K562 (cell line): Measurements from ENCODE around the gene SLC25A45. TPM values are rescaled to one million over a fixed set of nuclear protein-coding genes. Genes with fewer than 3 reads are reported as not detected.
A peak's percentile ranks its signal among the peaks of the same experiment; 100 is the strongest.

Source experiments
- ARHGAP35 ChIP-seq: fragments of 450-650 bp; IDR thresholded peaks from 2 replicates; pipeline ENCODE4 v1.6.1; 2018; ENCODE audit not compliant: partially characterized antibody
- CLOCK ChIP-seq: fragments of 250-450 bp; sonication (Bioruptor Pico); IDR thresholded peaks from 2 replicates; pipeline ENCODE4 v1.4.0; 2020; ENCODE audit warnings: mild to moderate bottlenecking, moderate library complexity, borderline replicate concordance
- CREB1 ChIP-seq, 2 experiments: sonication (generic) in 1 of 2; formaldehyde crosslinking in 1 of 2; IDR thresholded peaks; 2 replicates each; pipeline versions ENCODE4 v1.6.1 to v1.8.0; 2012 to 2022; ENCODE audit warnings: inconsistent platforms in 1 of 2, mild to moderate bottlenecking in 1 of 2, missing genetic modification reagents in 1 of 2, moderate library complexity in 1 of 2
- FOXM1 ChIP-seq, 2 experiments: fragments of 450-650 bp in 1 of 2; sonication (generic) in 1 of 2; formaldehyde crosslinking in 1 of 2; IDR thresholded peaks; 2 replicates each; pipeline versions ENCODE4 v1.6.1 to v1.9.0; 2017 to 2022; ENCODE audit warnings: low read depth in 2 of 2, mild to moderate bottlenecking in 2 of 2, missing genetic modification reagents in 1 of 2, moderate library complexity in 1 of 2
- NCOR1 ChIP-seq: fragments of 450-650 bp; IDR thresholded peaks from 2 replicates; pipeline ENCODE4 v1.6.1; 2016; ENCODE audit warnings: mild to moderate bottlenecking, moderate library complexity
- POLR2AphosphoS5 ChIP-seq: IDR thresholded peaks from 2 replicates; pipeline ENCODE4 v1.6.1; 2011; ENCODE audit warnings: mild to moderate bottlenecking, low read depth, low read length, moderate library complexity; ENCODE audit not compliant: control insufficient read depth, insufficient read depth
- REST ChIP-seq, 2 experiments: fragments of 450-650 bp; formaldehyde crosslinking in 1 of 2; IDR thresholded peaks; 2 replicates each; pipeline versions ENCODE4 v1.4.0 to v1.6.1; 2014 to 2020; ENCODE audit warnings: mild to moderate bottlenecking in 2 of 2, borderline replicate concordance in 1 of 2, low read depth in 1 of 2
- SMARCA4 ChIP-seq: fragments of 450-650 bp; IDR thresholded peaks from 2 replicates; pipeline ENCODE4 v1.6.1; 2016
- TAF15 ChIP-seq: fragments of 200-400 bp; formaldehyde crosslinking; IDR thresholded peaks from 2 replicates; pipeline ENCODE4 v1.6.1; 2017; ENCODE audit warnings: mild to moderate bottlenecking, low read depth, low read length, moderate library complexity
- WHSC1 ChIP-seq: IDR thresholded peaks from one replicate; pipeline ENCODE4 v1.6.1; 2012; ENCODE audit warnings: low read length, control low read depth, inconsistent platforms
- ZNF232 ChIP-seq: sonication (generic); formaldehyde crosslinking; IDR thresholded peaks from 2 replicates; pipeline ENCODE4 v1.8.0; 2022; ENCODE audit warnings: mild to moderate bottlenecking, missing genetic modification reagents
- ZNF384 ChIP-seq: IDR thresholded peaks from 2 replicates; pipeline ENCODE4 v1.6.1; 2012; ENCODE audit warnings: low read depth, low read length, improper control_type of control experiment
- polyA plus RNA-seq, 8 experiments: library from polyadenylated mRNA; depleted of rRNA in 4 of 8; stranded (reverse) in 5 of 8; unstranded in 3 of 8; fragments of >200 nt; fragmentation: Nextera tagmentation in 2 of 8; fragmentation: Illumina TruSeq in 1 of 8; extraction: Ambion mirVana in 2 of 8; extraction: Trizol in 1 of 8; gene quantifications; 2 replicates each; pipeline versions ENCODE4 v1.2.1 to v1.2.3, GENCODE V29; 2011 to 2014; ENCODE audit warnings: inconsistent platforms in 1 of 8, missing spikeins in 1 of 8
- total RNA-seq, 7 experiments: library from RNA; depleted of rRNA in 6 of 7; stranded (reverse); fragments of >200 nt in 6 of 7; fragmentation: Illumina TruSeq in 2 of 7; extraction: Trizol in 2 of 7; gene quantifications; 2 replicates each; pipeline versions ENCODE4 v1.2.1 to v1.2.3, GENCODE V29; 2011 to 2021; ENCODE audit warnings: low replicate concordance in 1 of 7
- TF ChIP-seq, protein P1 (sequence below): IDR thresholded peaks from 2 replicates; pipeline ENCODE4 v1.6.1; 2016; ENCODE audit warnings: missing genetic modification characterization, missing compliant biosample characterization

Gene SLC25A45
- total and polyA plus RNA-seq, 9 of the 15 experiments (the other 6 are each of a cell fraction or from before 2014, with no cell fraction given), result 0.15 to 2.3 (median 0.68) TPM

DNA sequence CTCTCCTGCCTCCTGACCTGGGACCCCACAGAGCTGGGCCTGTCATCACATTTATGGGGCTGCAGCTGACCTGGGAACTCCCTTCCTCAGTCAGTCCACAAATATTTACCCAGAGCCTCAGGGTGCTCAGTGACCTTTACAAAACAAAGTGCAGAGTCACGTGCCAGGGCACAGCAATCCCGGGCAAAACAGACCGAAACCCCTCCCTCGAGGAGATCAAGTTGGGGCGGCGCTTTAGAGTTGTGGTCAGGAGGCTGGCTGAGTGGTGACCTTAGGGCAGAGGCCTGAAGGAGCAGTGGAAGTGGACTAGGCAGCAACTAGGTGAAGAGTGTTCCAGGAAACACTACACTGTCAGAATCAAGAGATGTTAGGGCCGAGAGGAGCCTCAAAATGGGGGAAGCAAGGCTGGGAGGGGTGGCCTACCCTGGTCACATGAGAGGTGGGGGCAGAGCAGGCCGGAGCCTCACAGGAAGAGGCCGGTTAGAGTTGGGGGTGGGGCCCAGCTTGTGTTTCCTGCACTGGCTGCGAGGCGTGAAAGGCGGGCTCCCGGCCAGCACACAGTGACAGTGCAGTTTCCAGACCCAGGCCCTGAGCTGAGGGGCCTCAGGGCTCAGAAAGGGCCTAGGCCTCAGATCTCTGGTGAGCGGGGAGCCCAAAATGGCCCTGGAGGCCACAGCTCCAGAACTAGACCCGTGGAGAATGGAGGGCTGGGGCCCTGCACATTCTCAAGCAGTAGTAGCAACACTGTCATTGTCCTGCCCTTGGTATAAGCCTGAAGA, 36.4 kb upstream of the SLC25A45 start (continued):
- TF ChIP-seq REST (IDR thresholded peaks at IDR 0.05; ENCODE audit: borderline replicate concordance) (peak; percentile 94), REST (CRISPR knock-in tag; IDR thresholded peaks at IDR 0.05; ENCODE audit: low read depth) (peak; percentile 30; the same call in 1 of the 2 replicates), WHSC1 (no peak), TAF15 (no peak), FOXM1 (IDR thresholded peaks at IDR 0.05; ENCODE audit: low read depth) (peak; percentile 14; the same call in 1 of the 2 replicates), FOXM1 (CRISPR knock-in tag; IDR thresholded peaks at IDR 0.05; ENCODE audit: low read depth) (no peak), ARHGAP35 (no peak), ZNF232 (CRISPR knock-in tag) (peak; percentile 51; the same call in 1 of the 2 replicates), SMARCA4 (peak; percentile 76), ZNF384 (no peak), POLR2AphosphoS5 (peak; percentile 80), NCOR1 (no peak), CLOCK (CRISPR knock-in tag) (no peak; the same call in 1 of the 2 replicates), CREB1 (IDR thresholded peaks at IDR 0.05) (no peak; the same call in none of the 2 replicates), CREB1 (CRISPR knock-in tag; IDR thresholded peaks at IDR 0.05) (no peak)
- TF ChIP-seq, protein P1, sequence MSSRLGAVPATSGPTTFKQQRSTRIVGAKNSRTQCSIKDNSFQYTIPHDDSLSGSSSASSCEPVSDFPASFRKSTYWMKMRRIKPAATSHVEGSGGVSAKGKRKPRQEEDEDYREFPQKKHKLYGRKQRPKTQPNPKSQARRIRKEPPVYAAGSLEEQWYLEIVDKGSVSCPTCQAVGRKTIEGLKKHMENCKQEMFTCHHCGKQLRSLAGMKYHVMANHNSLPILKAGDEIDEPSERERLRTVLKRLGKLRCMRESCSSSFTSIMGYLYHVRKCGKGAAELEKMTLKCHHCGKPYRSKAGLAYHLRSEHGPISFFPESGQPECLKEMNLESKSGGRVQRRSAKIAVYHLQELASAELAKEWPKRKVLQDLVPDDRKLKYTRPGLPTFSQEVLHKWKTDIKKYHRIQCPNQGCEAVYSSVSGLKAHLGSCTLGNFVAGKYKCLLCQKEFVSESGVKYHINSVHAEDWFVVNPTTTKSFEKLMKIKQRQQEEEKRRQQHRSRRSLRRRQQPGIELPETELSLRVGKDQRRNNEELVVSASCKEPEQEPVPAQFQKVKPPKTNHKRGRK, result no peak
